Fibroblast of peridontal ligament (primary cell): ENCODE data around the gene MSH2.
"Not testable (repeated sequence)": the region's sequence is repeated elsewhere in the genome, so short reads cannot be mapped to it uniquely, and the experiment has no call there.

Source experiments
- DNase-seq: peaks from one replicate; pipeline ENCODE4 v3.0.0-alpha.2; 2010; ENCODE audit errors: extremely low read depth

The MSH2 gene

GRCh38 chr2:47402805-47403608 is at the start of gene MSH2:
Gene MSH2 (plus strand): TSS chr2:47403156. CDS start chr2:47403192, 36 bp downstream.
- DNase-seq: peak; percentile 86

GRCh38 chr2:47354013-47354847 is 48.7 kb upstream of the MSH2 start:
- no peak for DNase-seq

- no peak for DNase-seq
These were observed 48.1 kb upstream of the MSH2 start for GRCh38 chr2:47354848-47355204.

- DNase-seq: peak; percentile 47
These were observed 45.5 kb upstream of the MSH2 start for GRCh38 chr2:47357483-47357882.

- no peak for DNase-seq
These were observed 43.5 kb upstream of the MSH2 start for GRCh38 chr2:47359375-47359868.

- no peak for DNase-seq
These were observed 42.7 kb upstream of the MSH2 start for GRCh38 chr2:47360283-47360682.

- peak; percentile 27 for DNase-seq
These were observed 42.0 kb upstream of the MSH2 start for GRCh38 chr2:47360927-47361326.

- DNase-seq: not testable (repeated sequence)
These were observed 41.3 kb upstream of the MSH2 start for GRCh38 chr2:47361505-47362229.

- no peak for DNase-seq
These were observed 29.2 kb upstream of the MSH2 start for GRCh38 chr2:47373747-47374146.

GRCh38 chr2:47375307-47375706 is 27.6 kb upstream of the MSH2 start:
- DNase-seq: no peak

GRCh38 chr2:47379384-47379783 is 23.6 kb upstream of the MSH2 start:
- no peak for DNase-seq

- no peak for DNase-seq
These were observed 21.5 kb upstream of the MSH2 start for GRCh38 chr2:47381408-47381807.

- no peak for DNase-seq
These were observed 16.4 kb upstream of the MSH2 start for GRCh38 chr2:47386551-47386950.

- no peak for DNase-seq
These were observed 14.1 kb upstream of the MSH2 start for GRCh38 chr2:47388888-47389287.

- no peak for DNase-seq
These were observed 13.3 kb upstream of the MSH2 start for GRCh38 chr2:47389692-47390091.

GRCh38 chr2:47401789-47402554 is 984 bp upstream of the MSH2 start:
- no peak for DNase-seq

GRCh38 chr2:47402555-47402804 is 476 bp upstream of the MSH2 start:
- DNase-seq: peak; percentile 36

- DNase-seq: peak; percentile 41
These were observed 745 bp downstream of the MSH2 start for GRCh38 chr2:47403609-47404193.

GRCh38 chr2:47404356-47404755 is 1.4 kb downstream of the MSH2 start:
- no peak for DNase-seq

- DNase-seq: no peak
These were observed 2.8 kb downstream of the MSH2 start for GRCh38 chr2:47405757-47406156.

GRCh38 chr2:47406649-47407330 is 3.8 kb downstream of the MSH2 start:
- DNase-seq: not testable (repeated sequence)
